GM12878 (cell line): ENCODE results near the gene SLC31A2. TPM values are rescaled to one million over a fixed set of nuclear protein-coding genes. Genes with fewer than 3 reads are reported as not detected.

ENCODE experiments used
- ATAC-seq: fragments of 200-7000 bp; cut with Tn5 transposase; 3 replicates; pipeline ENCODE4 v1.9.1; 2020; ENCODE audit warnings: mild to moderate bottlenecking, moderate library complexity
- BruUV-seq: library from RNA; stranded (reverse); fragments of 400-500 nt; replicated peaks from 2 replicates; lab custom pipeline; 2021; lab: Mats Ljungman, UMichigan
- CTCF ChIA-PET: fragments of 300-600 bp; sonication (Branson Sonifier 250); formaldehyde crosslinking; extraction: SDS; loops from one replicate; lab custom pipeline; 2021; ENCODE audit warnings: inconsistent platforms; lab: Yijun Ruan, JAX
- POLR2A ChIA-PET: fragments of 350-600 bp; formaldehyde crosslinking; extraction: SDS; loops from one replicate; lab custom pipeline; 2021; ENCODE audit warnings: inconsistent platforms; lab: Charles Lee
- RAD21 ChIA-PET: fragments of 300-600 bp; sonication (Branson Sonifier 250); formaldehyde crosslinking; loops from one replicate; lab custom pipeline; 2023; ENCODE audit warnings: antibody characterized with exemption; ENCODE audit not compliant: unreplicated experiment; lab: Charles Lee
- SMC1A ChIA-PET: fragments of 300-600 bp; sonication (Branson Sonifier 250); formaldehyde crosslinking; loops from one replicate; lab custom pipeline; 2023; ENCODE audit not compliant: unreplicated experiment, uncharacterized antibody; lab: Charles Lee
- DNase-seq: peaks from one replicate; pipeline ENCODE4 v3.0.0-alpha.2; 2011; ENCODE audit warnings: low read depth, low spot score
- FAIRE-seq: peaks from 3 replicates; lab custom pipeline; 2011; peaks lifted over from hg19 to GRCh38; lab: Jason Lieb, UNC
- H2AFZ ChIP-seq: 2 replicates; pipeline ENCODE4 v1.6.0; 2011; ENCODE audit warnings: low read depth, low read length, control low read depth; ENCODE audit not compliant: control insufficient read depth
- H3K27ac ChIP-seq: 2 replicates; pipeline ENCODE4 v1.5.1; 2011; ENCODE audit warnings: control low read depth; ENCODE audit not compliant: control insufficient read depth, insufficient read depth
- H3K27me3 ChIP-seq, 2 experiments: replicated peaks in 1 of 2; 2 replicates each; pipeline versions ENCODE4 v1.6.0 to v1.6.1; 2011; ENCODE audit warnings: low read length in 1 of 2; ENCODE audit not compliant: control insufficient read depth in 2 of 2, insufficient read depth in 2 of 2
- H3K36me3 ChIP-seq, 2 experiments: 2 replicates each; pipeline ENCODE4 v1.5.1; 2011; ENCODE audit warnings: low read length in 1 of 2; ENCODE audit not compliant: control insufficient read depth in 2 of 2, insufficient read depth in 2 of 2
- H3K4me1 ChIP-seq: 2 replicates; pipeline ENCODE4 v1.6.1; 2011; ENCODE audit warnings: mild to moderate bottlenecking, low read length, moderate library complexity, mixed read lengths; ENCODE audit not compliant: control insufficient read depth, insufficient read depth
- H3K4me2 ChIP-seq: 2 replicates; pipeline ENCODE4 v1.6.0; 2011; ENCODE audit warnings: control low read depth; ENCODE audit not compliant: control insufficient read depth, insufficient read depth
- H3K4me3 ChIP-seq: fragments of 200-600 bp; sonication (generic); 2 replicates; pipeline ENCODE4 v1.5.1; 2016
- H3K79me2 ChIP-seq: 2 replicates; pipeline ENCODE4 v1.6.0; 2011; ENCODE audit warnings: low read length; ENCODE audit not compliant: control insufficient read depth, insufficient read depth
- H3K9ac ChIP-seq: 2 replicates; pipeline ENCODE4 v1.8.0; 2011; ENCODE audit warnings: low read length, control low read depth, mixed read lengths; ENCODE audit not compliant: control insufficient read depth, insufficient read depth
- H3K9me3 ChIP-seq: replicated peaks from 3 replicates; pipeline ENCODE4 v1.5.1; 2011; ENCODE audit warnings: mild to moderate bottlenecking, low read length; ENCODE audit not compliant: control insufficient read depth, insufficient read depth
- H4K20me1 ChIP-seq: 2 replicates; pipeline ENCODE4 v1.6.0; 2011; ENCODE audit not compliant: control insufficient read depth, insufficient read depth
- CREB1 ChIP-seq: IDR thresholded peaks from 2 replicates; pipeline ENCODE4 v1.6.1; 2012; ENCODE audit warnings: low read depth, mild to moderate bottlenecking, inconsistent platforms
- CREM ChIP-seq: IDR thresholded peaks from 2 replicates; pipeline ENCODE4 v1.6.1; 2014; ENCODE audit warnings: antibody characterized with exemption, low read depth
- EGR1 ChIP-seq, 2 experiments: IDR thresholded peaks; 1 replicate in 1 of 2; 2 replicates in 1 of 2; pipeline ENCODE4 v1.6.1; 2011 to 2012; ENCODE audit warnings: low read depth in 2 of 2, low read length in 2 of 2, borderline replicate concordance in 1 of 2, mild to moderate bottlenecking in 1 of 2, moderate library complexity in 1 of 2
- IKZF2 ChIP-seq, 2 experiments: fragments of 450-650 bp; IDR thresholded peaks; 2 replicates each; pipeline ENCODE4 v1.6.1; 2017; ENCODE audit warnings: mild to moderate bottlenecking in 2 of 2, moderate library complexity in 2 of 2
- JUND ChIP-seq: IDR thresholded peaks from 2 replicates; pipeline ENCODE4 v1.6.1; 2012; ENCODE audit warnings: low read depth, mild to moderate bottlenecking, low read length, improper control_type of control experiment, moderate library complexity
- POLR2AphosphoS5 ChIP-seq: IDR thresholded peaks from 2 replicates; pipeline ENCODE4 v1.6.1; 2011; ENCODE audit warnings: mild to moderate bottlenecking, low read length, inconsistent platforms
- RELA ChIP-seq: fragments of 450-650 bp; IDR thresholded peaks from 2 replicates; pipeline ENCODE4 v1.8.0; 2014; ENCODE audit warnings: borderline replicate concordance; ENCODE audit not compliant: partially characterized antibody
- SMC3 ChIP-seq: IDR thresholded peaks from 2 replicates; pipeline ENCODE4 v1.6.1; 2011; ENCODE audit warnings: low read length, improper control_type of control experiment, borderline replicate concordance
- SREBF2 ChIP-seq: IDR thresholded peaks from 2 replicates; pipeline ENCODE4 v1.6.1; 2012; ENCODE audit warnings: mild to moderate bottlenecking, low read length
- TAF1 ChIP-seq: IDR thresholded peaks from 2 replicates; pipeline ENCODE4 v1.6.1; 2011; ENCODE audit warnings: mild to moderate bottlenecking, low read depth, low read length, borderline replicate concordance
- TBL1XR1 ChIP-seq: IDR thresholded peaks from 2 replicates; pipeline ENCODE4 v1.6.1; 2012; ENCODE audit warnings: low read depth, low read length, improper control_type of control experiment
- WGBS: methylation state at CpG from one replicate; pipeline ENCODE4 v1.1.6; 2016; ENCODE audit warnings: low lambda C conversion rate; ENCODE audit not compliant: insufficient replicate concordance, insufficient coverage; ENCODE audit errors: missing lambda C conversion rate; 5-methylcytosine and 5-hydroxymethylcytosine counted together
- in situ Hi-C: fragments of 300-500 bp; cut with MboI; formaldehyde crosslinking; loops from 9 replicates; pipeline ENCODE4 v1.14.3; 2018; ENCODE audit warnings: mixed read lengths
- intact Hi-C: fragments of 100-400 bp; cut with micrococcal nuclease; formaldehyde crosslinking; loops from one replicate; pipeline ENCODE4 v1.14.2; 2022; ENCODE audit not compliant: unreplicated experiment
- polyA plus RNA-seq, 11 experiments: library from polyadenylated mRNA; depleted of rRNA in 4 of 11; unstranded in 6 of 11; stranded (reverse) in 5 of 11; fragments of >200 nt; fragmentation: Nextera tagmentation in 4 of 11; fragmentation: Illumina TruSeq in 1 of 11; extraction: Ambion mirVana in 4 of 11; extraction: Trizol in 1 of 11; gene quantifications; 1 replicate in 1 of 11; 2 replicates in 10 of 11; pipeline versions ENCODE4 v1.2.1 to v1.2.3, GENCODE V29; 2011 to 2016; ENCODE audit warnings: inconsistent platforms in 2 of 11, missing spikeins in 2 of 11, low read depth in 1 of 11
- total RNA-seq, 4 experiments: library from RNA; depleted of rRNA in 3 of 4; stranded (reverse); fragments of >200 nt in 3 of 4; fragmentation: Illumina TruSeq in 1 of 4; extraction: Trizol in 1 of 4; gene quantifications; 2 replicates each; pipeline versions ENCODE4 v1.2.1 to v1.2.3, GENCODE V29; 2013 to 2021
- TF ChIP-seq, protein P1 (sequence below): fragments of 450-650 bp; IDR thresholded peaks from 2 replicates; pipeline ENCODE4 v1.6.1; 2017; ENCODE audit warnings: low read depth, mild to moderate bottlenecking, moderate library complexity
- TF ChIP-seq, protein P2 (sequence below): IDR thresholded peaks from 2 replicates; pipeline ENCODE4 v1.6.1; 2012; ENCODE audit warnings: low read length, inconsistent platforms
- TF ChIP-seq, protein P3 (sequence below): fragments of 450-650 bp; formaldehyde crosslinking; IDR thresholded peaks from 2 replicates; pipeline ENCODE4 v1.5.0; 2022; ENCODE audit warnings: mild to moderate bottlenecking, missing genetic modification characterization
- TF ChIP-seq, protein P4 (sequence below): fragments of 450-650 bp; IDR thresholded peaks from 2 replicates; pipeline ENCODE4 v1.6.1; 2016; ENCODE audit warnings: mild to moderate bottlenecking, moderate library complexity, borderline replicate concordance

The SLC31A2 gene
- total and polyA plus RNA-seq, 10 of the 15 experiments (the other 5 are each of a cell fraction or from before 2014, with no cell fraction given): 0.09 to 1.9 (median 0.93) TPM

DNA sequence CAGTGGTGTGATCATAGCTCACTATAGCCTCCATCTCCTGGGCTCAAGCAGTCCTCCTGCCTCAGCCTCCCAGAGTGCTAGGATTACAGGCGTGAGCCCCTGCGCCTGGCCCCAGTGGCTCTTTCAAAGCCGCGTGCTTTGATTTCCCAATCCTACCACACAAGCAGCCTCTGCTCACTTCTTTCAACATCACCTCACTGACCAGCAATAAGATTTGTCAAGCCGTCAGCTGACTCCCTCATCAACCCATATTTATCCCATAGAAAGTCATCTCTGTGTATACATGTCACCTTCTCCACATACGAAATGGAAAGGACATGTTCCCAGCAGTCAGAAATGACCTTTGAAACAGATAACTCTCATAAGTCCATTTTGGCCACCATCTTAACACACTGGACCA, 26.0 kb downstream of the SLC31A2 start:
- 97% methylated on average over 6 of the region's 6 CpGs for WGBS
- H3K27me3 ChIP-seq: no peaks in the 10 kb centered on the region
- no peak overlapping the region for H3K4me2 ChIP-seq
- in situ Hi-C loops (no loop called here), intact Hi-C loops (no loop called here)
- no peak for FAIRE-seq
- ChIA-PET CTCF (no interaction called here), RAD21 (no interaction called here), POLR2A (no interaction called here), SMC1A (interaction anchor here (2.0 kb wide), 1 partner anchor 43 kb away, joined by 6 read pairs; no protein-coding TSS in a partner anchor)
- no peak overlapping the region for H3K4me3 ChIP-seq
- no TSS peak for BruUV-seq
- no peaks in the 10 kb centered on the region for H3K79me2 ChIP-seq
- no peak overlapping the region for H2AFZ ChIP-seq
- ATAC-seq: no peak
- no peaks in the 10 kb centered on the region for H3K9me3 ChIP-seq
- DNase-seq: no peak
- peaks cover 13 to 60% of the 10 kb centered on the region in 2 experiments for H3K36me3 ChIP-seq
- H4K20me1 ChIP-seq: no peaks in the 10 kb centered on the region
- no peaks in the 10 kb centered on the region for H3K4me1 ChIP-seq
- H3K27ac ChIP-seq: no peak overlapping the region
- H3K9ac ChIP-seq: no peak overlapping the region
- TF ChIP-seq CREM (no peak), TAF1 (no peak), POLR2AphosphoS5 (no peak), IKZF2 (IDR thresholded peaks at IDR 0.05) (no peak), JUND (no peak), EGR1 (IDR thresholded peaks at IDR 0.05; ENCODE audit: borderline replicate concordance in 1 of 2, low read depth in 2 of 2, low read length in 2 of 2) (no peak), CREB1 (no peak), SREBF2 (no peak), SMC3 (no peak), RELA (no peak), TBL1XR1 (no peak)
- TF ChIP-seq, protein P1, sequence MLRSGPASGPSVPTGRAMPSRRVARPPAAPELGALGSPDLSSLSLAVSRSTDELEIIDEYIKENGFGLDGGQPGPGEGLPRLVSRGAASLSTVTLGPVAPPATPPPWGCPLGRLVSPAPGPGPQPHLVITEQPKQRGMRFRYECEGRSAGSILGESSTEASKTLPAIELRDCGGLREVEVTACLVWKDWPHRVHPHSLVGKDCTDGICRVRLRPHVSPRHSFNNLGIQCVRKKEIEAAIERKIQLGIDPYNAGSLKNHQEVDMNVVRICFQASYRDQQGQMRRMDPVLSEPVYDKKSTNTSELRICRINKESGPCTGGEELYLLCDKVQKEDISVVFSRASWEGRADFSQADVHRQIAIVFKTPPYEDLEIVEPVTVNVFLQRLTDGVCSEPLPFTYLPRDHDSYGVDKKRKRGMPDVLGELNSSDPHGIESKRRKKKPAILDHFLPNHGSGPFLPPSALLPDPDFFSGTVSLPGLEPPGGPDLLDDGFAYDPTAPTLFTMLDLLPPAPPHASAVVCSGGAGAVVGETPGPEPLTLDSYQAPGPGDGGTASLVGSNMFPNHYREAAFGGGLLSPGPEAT: no peak
- TF ChIP-seq, protein P2, sequence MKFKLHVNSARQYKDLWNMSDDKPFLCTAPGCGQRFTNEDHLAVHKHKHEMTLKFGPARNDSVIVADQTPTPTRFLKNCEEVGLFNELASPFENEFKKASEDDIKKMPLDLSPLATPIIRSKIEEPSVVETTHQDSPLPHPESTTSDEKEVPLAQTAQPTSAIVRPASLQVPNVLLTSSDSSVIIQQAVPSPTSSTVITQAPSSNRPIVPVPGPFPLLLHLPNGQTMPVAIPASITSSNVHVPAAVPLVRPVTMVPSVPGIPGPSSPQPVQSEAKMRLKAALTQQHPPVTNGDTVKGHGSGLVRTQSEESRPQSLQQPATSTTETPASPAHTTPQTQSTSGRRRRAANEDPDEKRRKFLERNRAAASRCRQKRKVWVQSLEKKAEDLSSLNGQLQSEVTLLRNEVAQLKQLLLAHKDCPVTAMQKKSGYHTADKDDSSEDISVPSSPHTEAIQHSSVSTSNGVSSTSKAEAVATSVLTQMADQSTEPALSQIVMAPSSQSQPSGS: no peak
- TF ChIP-seq, protein P3, sequence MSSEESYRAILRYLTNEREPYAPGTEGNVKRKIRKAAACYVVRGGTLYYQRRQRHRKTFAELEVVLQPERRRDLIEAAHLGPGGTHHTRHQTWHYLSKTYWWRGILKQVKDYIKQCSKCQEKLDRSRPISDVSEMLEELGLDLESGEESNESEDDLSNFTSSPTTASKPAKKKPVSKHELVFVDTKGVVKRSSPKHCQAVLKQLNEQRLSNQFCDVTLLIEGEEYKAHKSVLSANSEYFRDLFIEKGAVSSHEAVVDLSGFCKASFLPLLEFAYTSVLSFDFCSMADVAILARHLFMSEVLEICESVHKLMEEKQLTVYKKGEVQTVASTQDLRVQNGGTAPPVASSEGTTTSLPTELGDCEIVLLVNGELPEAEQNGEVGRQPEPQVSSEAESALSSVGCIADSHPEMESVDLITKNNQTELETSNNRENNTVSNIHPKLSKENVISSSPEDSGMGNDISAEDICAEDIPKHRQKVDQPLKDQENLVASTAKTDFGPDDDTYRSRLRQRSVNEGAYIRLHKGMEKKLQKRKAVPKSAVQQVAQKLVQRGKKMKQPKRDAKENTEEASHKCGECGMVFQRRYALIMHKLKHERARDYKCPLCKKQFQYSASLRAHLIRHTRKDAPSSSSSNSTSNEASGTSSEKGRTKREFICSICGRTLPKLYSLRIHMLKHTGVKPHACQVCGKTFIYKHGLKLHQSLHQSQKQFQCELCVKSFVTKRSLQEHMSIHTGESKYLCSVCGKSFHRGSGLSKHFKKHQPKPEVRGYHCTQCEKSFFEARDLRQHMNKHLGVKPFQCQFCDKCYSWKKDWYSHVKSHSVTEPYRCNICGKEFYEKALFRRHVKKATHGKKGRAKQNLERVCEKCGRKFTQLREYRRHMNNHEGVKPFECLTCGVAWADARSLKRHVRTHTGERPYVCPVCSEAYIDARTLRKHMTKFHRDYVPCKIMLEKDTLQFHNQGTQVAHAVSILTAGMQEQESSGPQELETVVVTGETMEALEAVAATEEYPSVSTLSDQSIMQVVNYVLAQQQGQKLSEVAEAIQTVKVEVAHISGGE (CRISPR knock-in tag): no peak
- TF ChIP-seq, protein P4, sequence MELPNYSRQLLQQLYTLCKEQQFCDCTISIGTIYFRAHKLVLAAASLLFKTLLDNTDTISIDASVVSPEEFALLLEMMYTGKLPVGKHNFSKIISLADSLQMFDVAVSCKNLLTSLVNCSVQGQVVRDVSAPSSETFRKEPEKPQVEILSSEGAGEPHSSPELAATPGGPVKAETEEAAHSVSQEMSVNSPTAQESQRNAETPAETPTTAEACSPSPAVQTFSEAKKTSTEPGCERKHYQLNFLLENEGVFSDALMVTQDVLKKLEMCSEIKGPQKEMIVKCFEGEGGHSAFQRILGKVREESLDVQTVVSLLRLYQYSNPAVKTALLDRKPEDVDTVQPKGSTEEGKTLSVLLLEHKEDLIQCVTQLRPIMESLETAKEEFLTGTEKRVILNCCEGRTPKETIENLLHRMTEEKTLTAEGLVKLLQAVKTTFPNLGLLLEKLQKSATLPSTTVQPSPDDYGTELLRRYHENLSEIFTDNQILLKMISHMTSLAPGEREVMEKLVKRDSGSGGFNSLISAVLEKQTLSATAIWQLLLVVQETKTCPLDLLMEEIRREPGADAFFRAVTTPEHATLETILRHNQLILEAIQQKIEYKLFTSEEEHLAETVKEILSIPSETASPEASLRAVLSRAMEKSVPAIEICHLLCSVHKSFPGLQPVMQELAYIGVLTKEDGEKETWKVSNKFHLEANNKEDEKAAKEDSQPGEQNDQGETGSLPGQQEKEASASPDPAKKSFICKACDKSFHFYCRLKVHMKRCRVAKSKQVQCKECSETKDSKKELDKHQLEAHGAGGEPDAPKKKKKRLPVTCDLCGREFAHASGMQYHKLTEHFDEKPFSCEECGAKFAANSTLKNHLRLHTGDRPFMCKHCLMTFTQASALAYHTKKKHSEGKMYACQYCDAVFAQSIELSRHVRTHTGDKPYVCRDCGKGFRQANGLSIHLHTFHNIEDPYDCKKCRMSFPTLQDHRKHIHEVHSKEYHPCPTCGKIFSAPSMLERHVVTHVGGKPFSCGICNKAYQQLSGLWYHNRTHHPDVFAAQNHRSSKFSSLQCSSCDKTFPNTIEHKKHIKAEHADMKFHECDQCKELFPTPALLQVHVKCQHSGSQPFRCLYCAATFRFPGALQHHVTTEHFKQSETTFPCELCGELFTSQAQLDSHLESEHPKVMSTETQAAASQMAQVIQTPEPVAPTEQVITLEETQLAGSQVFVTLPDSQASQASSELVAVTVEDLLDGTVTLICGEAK: no peak
